GM18508 (cell line): ENCODE data around the gene LMO7.
A peak's percentile ranks its signal among the peaks of the same experiment; 100 is the strongest.
"Not testable (repeated sequence)": the region's sequence is repeated elsewhere in the genome, so short reads cannot be mapped to it uniquely, and the experiment has no call there.

Source experiments
- ATAC-seq: cut with Tn5 transposase; IDR thresholded peaks from one replicate; pipeline ENCODE4 v1.9.1; 2021; ENCODE audit warnings: moderate number of reproducible peaks; ENCODE audit not compliant: insufficient read depth, unreplicated experiment

Gene LMO7

GRCh38 chr13:75645141-75645540 lies 9.0 kb downstream of the LMO7 start:
- ATAC-seq: no peak

- peak; percentile 78 for ATAC-seq
Observed at GRCh38 chr13:75647126-75647784, 11.1 kb downstream of the LMO7 start.

- no peak for ATAC-seq
Observed at GRCh38 chr13:75648446-75648845, 12.3 kb downstream of the LMO7 start.

GRCh38 chr13:75651013-75651412 lies 14.9 kb downstream of the LMO7 start:
- ATAC-seq: no peak

GRCh38 chr13:75652726-75653125 lies 16.6 kb downstream of the LMO7 start:
- no peak for ATAC-seq

- no peak for ATAC-seq
Observed at GRCh38 chr13:75656425-75656989, 20.4 kb downstream of the LMO7 start.

- ATAC-seq: no peak
Observed at GRCh38 chr13:75657111-75657510, 21.0 kb downstream of the LMO7 start.

GRCh38 chr13:75660694-75661093 lies 24.6 kb downstream of the LMO7 start:
- no peak for ATAC-seq

GRCh38 chr13:75661443-75661842 lies 25.3 kb downstream of the LMO7 start:
- no peak for ATAC-seq

- ATAC-seq: no peak
Observed at GRCh38 chr13:75666646-75667351, 30.7 kb downstream of the LMO7 start.

- no peak for ATAC-seq
Observed at GRCh38 chr13:75669706-75670105, 33.6 kb downstream of the LMO7 start.

- ATAC-seq: no peak
Observed at GRCh38 chr13:75670496-75670895, 34.4 kb downstream of the LMO7 start.

GRCh38 chr13:75675421-75675820 lies 39.3 kb downstream of the LMO7 start:
- ATAC-seq: no peak

GRCh38 chr13:75679459-75679858 lies 43.3 kb downstream of the LMO7 start:
- ATAC-seq: no peak

- not testable (repeated sequence) for ATAC-seq
Observed at GRCh38 chr13:75680251-75680650, 44.1 kb downstream of the LMO7 start.

GRCh38 chr13:75682326-75682725 lies 46.2 kb downstream of the LMO7 start:
- ATAC-seq: no peak

GRCh38 chr13:75685239-75685697 lies 49.1 kb downstream of the LMO7 start:
- ATAC-seq: no peak

GRCh38 chr13:75687150-75687763 lies 51.1 kb downstream of the LMO7 start:
- ATAC-seq: no peak

GRCh38 chr13:75689686-75690085 lies 53.6 kb downstream of the LMO7 start:
- no peak for ATAC-seq

- ATAC-seq: no peak
Observed at GRCh38 chr13:75690607-75691006, 54.5 kb downstream of the LMO7 start.

- ATAC-seq: no peak
Observed at GRCh38 chr13:75691183-75691582, 55.1 kb downstream of the LMO7 start.
